Body of pancreas (tissue), 4 donors: ENCODE measurements around the gene TBX4. TPM values are rescaled to one million over a fixed set of nuclear protein-coding genes. Genes with fewer than 3 reads are reported as not detected.

Experiments
- ATAC-seq: fragments of 150-250 bp; one replicate; pipeline ENCODE4 v1.9.1; 2016
- DNase-seq, 4 donors: peaks; one replicate each; pipeline ENCODE4 v3.0.0-alpha.2; 2019
- H3K27ac ChIP-seq, 4 donors: fragments of 200-600 bp; sonication (generic); 1 replicate in 3 of 4; 2 replicates in 1 of 4; pipeline versions ENCODE4 v1.5.1 to v1.6.1; 2016 to 2019; ENCODE audit warnings: mild to moderate bottlenecking in 1 of 4, mixed read lengths in 1 of 4, moderate library complexity in 1 of 4
- H3K27me3 ChIP-seq, 2 donors: fragments of 200-600 bp; sonication (generic); one replicate each; pipeline ENCODE4 v1.6.0; 2016; ENCODE audit warnings: mild to moderate bottlenecking in 1 of 2
- H3K36me3 ChIP-seq, 2 donors: fragments of 200-600 bp; sonication (generic); replicated peaks in 1 of 2; 2 replicates each; pipeline ENCODE4 v1.5.1; 2016; ENCODE audit warnings: low read depth in 2 of 2; ENCODE audit not compliant: insufficient read depth in 1 of 2
- H3K4me1 ChIP-seq: fragments of 200-600 bp; sonication (generic); one replicate; pipeline ENCODE4 v1.6.0; 2016
- H3K4me3 ChIP-seq, 2 donors: fragments of 200-600 bp; sonication (generic); 1 replicate in 1 of 2; 2 replicates in 1 of 2; pipeline ENCODE4 v1.5.1; 2016 to 2019
- H3K9me3 ChIP-seq, 3 donors: fragments of 200-600 bp; sonication (generic); 1 replicate in 2 of 3; 2 replicates in 1 of 3; pipeline ENCODE4 v1.5.1; 2016
- POLR2A ChIP-seq, 3 donors: fragments of 450-650 bp; IDR thresholded peaks; one replicate each; pipeline ENCODE4 v1.6.1; 2016; ENCODE audit warnings: antibody characterized with exemption in 3 of 3, mild to moderate bottlenecking in 2 of 3
- WGBS, 2 donors: methylation state at CpG; one replicate each; pipeline ENCODE4 v1.1.5; 2017; 5-methylcytosine and 5-hydroxymethylcytosine counted together
- intact Hi-C: fragments of 100-400 bp; cut with DNase I; formaldehyde crosslinking; loops from one replicate; pipeline ENCODE4 v1.15.1; 2023
- total RNA-seq, 2 donors: library from RNA; depleted of rRNA; stranded (reverse); fragments of >200 nt; gene quantifications; one replicate each; pipeline ENCODE4 v1.1.0, GENCODE V29; 2016
- TF ChIP-seq, protein P1 (sequence below), 7 experiments: fragments of 450-650 bp in 4 of 7; fragments of 200-600 bp in 3 of 7; sonication (generic) in 3 of 7; IDR thresholded peaks; one replicate each; pipeline ENCODE4 v1.5.1; 2016 to 2019; ENCODE audit warnings: antibody characterized with exemption in 7 of 7

Gene TBX4
- total RNA-seq, 2 donors from 2014 or later = not detected

DNA sequence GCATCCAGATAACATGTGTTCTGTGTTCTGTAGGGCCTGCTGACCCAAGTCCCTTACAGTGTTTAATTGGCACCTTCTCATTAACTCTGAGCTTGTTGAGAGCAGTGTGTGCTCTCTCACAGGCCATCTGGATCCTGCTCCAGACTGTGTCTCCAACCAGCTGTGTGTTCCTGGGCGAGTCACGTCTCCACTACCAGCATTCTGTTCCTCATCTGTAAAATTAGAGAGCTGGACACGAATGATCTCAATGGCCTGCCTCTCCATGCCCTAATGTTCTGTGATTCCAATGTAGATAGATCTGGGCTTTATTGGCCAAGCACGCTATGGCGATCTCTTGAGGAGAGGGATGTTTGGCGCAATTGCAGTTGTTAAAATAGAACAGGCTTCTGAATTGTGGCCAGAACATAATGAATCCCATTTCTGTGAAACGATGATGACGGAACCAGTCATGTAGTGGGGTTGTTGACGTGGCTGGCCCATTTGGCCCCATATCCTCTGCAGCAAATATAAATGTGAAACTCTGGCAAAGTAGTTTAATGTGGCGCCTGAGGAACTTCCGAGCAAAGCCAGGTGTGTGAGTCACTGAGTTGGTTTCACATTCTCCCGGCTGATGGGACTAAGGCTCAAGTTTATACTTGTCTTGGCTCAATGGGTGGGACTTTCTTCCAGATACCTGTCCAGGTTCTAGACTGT lies 22.2 kb downstream of the TBX4 start:
- H3K27ac ChIP-seq = no peak overlapping the region
- DNase-seq = no peak

DNA sequence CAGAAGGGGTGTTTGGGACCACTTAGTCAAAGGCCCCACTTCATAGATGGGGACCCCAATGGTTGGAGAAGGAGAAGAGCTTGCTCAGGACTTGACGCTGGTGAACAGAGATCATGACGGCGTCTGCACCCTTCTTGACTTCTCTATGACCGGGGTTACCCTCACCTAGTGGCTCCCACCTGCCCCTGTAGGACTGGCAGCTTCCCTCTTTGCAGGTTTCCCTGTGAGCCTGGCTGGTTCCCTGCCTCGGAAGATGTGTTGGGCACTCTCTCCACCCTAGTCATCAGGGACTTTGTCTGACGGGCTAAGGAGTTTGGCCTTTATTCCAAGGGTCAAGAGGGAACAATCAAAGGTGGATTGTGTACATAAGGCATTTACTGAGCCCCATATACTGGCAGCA lies 22.7 kb downstream of the TBX4 start:
- 70 to 84% methylated on average over 6 of the region's 6 CpGs for WGBS, 2 donors
- no peak overlapping the region for H3K27ac ChIP-seq
- DNase-seq = no peak
- no peak for ATAC-seq
- H3K9me3 ChIP-seq = no peaks in the 10 kb centered on the region
- H3K4me1 ChIP-seq = no peaks in the 10 kb centered on the region
- peaks cover 0 to 5% of the 10 kb centered on the region in 2 donors for H3K27me3 ChIP-seq
- H3K36me3 ChIP-seq = no peaks in the 10 kb centered on the region
- intact Hi-C loops = no loop called here
- no peak for TF ChIP-seq POLR2A (IDR thresholded peaks at IDR 0.05)
- TF ChIP-seq, protein P1, sequence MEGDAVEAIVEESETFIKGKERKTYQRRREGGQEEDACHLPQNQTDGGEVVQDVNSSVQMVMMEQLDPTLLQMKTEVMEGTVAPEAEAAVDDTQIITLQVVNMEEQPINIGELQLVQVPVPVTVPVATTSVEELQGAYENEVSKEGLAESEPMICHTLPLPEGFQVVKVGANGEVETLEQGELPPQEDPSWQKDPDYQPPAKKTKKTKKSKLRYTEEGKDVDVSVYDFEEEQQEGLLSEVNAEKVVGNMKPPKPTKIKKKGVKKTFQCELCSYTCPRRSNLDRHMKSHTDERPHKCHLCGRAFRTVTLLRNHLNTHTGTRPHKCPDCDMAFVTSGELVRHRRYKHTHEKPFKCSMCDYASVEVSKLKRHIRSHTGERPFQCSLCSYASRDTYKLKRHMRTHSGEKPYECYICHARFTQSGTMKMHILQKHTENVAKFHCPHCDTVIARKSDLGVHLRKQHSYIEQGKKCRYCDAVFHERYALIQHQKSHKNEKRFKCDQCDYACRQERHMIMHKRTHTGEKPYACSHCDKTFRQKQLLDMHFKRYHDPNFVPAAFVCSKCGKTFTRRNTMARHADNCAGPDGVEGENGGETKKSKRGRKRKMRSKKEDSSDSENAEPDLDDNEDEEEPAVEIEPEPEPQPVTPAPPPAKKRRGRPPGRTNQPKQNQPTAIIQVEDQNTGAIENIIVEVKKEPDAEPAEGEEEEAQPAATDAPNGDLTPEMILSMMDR (IDR thresholded peaks at IDR 0.05) = no peak
- no peak overlapping the region for H3K4me3 ChIP-seq

More for the DNA sequence above, 22.2 kb downstream of the TBX4 start:
- Histone ChIP-seq H3K36me3 (no peaks in the 10 kb centered on the region), H3K27me3 (peaks cover 0 to 5% of the 10 kb centered on the region in 2 donors), H3K9me3 (no peaks in the 10 kb centered on the region), H3K4me1 (no peaks in the 10 kb centered on the region), H3K4me3 (no peak overlapping the region)
- WGBS, 2 donors = 93 to 95% methylated on average over 12 of the region's 12 CpGs
- no peak for ATAC-seq
- intact Hi-C loops = no loop called here
- TF ChIP-seq, protein P1 (IDR thresholded peaks at IDR 0.05) = no peak

DNA sequence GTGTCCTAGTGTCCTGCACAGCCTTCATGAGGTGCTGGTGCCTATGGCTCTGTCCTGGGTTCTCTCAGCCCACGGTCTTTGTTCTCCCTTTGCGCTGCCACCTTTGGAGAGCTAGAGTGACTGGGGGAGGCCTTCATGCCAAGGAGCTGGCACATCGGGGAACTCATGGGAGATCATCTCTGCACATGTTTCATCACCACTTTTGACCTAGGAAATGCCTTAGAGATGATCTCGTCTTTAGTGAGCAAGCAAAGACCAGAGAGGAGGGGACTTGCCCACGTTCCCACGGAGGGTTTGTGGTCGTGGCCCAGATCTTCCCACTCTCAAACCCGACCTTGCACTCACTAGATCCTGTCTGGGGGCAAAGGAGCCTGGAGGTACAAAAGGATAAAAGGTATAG lies 23.5 kb downstream of the TBX4 start:
- H3K36me3 ChIP-seq = no peaks in the 10 kb centered on the region
- ATAC-seq = no peak
- no peaks in the 10 kb centered on the region for H3K9me3 ChIP-seq
- no peak overlapping the region for H3K27ac ChIP-seq
- peak in 1 of 4 donors; percentile 5 for DNase-seq
- intact Hi-C loops = no loop called here
- peaks cover 0 to 5% of the 10 kb centered on the region in 2 donors for H3K27me3 ChIP-seq
- no peaks in the 10 kb centered on the region for H3K4me1 ChIP-seq
- no peak overlapping the region for H3K4me3 ChIP-seq
- TF ChIP-seq, protein P1 (IDR thresholded peaks at IDR 0.05) = no peak
- no peak for TF ChIP-seq POLR2A (IDR thresholded peaks at IDR 0.05)
- 70 to 81% methylated on average over 8 of the region's 8 CpGs for WGBS, 2 donors

DNA sequence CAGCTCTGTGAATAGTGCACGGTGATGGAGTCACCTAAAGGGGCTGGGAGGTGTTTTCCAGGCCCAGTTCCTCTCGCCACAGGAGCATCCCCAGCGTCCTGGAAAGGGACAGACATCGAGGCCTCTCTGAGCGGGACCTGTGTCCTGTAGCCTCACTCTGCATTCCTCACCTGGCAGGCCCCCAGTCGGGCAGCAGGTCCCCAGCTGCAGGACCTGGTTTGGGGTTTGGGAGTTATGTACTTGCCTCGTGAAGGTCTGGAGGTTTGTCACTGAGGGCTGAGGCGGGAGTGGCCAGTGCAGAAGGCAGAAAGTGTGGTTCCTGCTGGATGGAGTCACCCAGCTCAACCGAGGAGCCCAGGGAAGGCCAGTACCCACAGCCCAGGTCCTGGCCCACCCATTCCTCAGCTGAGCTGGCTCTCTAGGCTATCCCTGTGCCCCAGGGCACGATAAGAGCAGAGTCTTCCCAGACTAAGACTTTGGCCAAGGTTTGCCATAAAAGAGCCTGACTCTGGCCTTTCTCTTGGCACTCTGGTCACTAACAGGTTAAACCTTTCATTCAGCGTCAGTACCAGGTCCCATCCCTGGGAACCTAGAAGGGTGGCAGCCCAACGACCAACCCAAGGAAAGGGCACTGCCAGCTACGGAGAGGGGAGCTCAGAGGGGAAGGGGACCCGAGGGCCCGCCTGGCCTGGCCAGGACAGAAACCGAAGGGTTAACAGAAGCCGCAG lies 24.4 kb downstream of the TBX4 start:
- Histone ChIP-seq H3K27me3 (peaks cover 0 to 5% of the 10 kb centered on the region in 2 donors), H3K4me3 (no peak overlapping the region), H3K9me3 (no peaks in the 10 kb centered on the region), H3K4me1 (no peaks in the 10 kb centered on the region), H3K36me3 (no peaks in the 10 kb centered on the region), H3K27ac (no peak overlapping the region)
- DNase-seq = peak in 1 of 4 donors; percentile 7
- intact Hi-C loops = no loop called here
- no peak for ATAC-seq
- WGBS, 2 donors = 51% methylated on average over 8 to 17 of the region's 17 CpGs
- TF ChIP-seq, protein P1 (IDR thresholded peaks at IDR 0.05) = no peak
- TF ChIP-seq POLR2A (IDR thresholded peaks at IDR 0.05) = no peak
